Astrocyte (in vitro differentiated cells and primary cell): ENCODE measurements around the gene SOCS6. TPM values are rescaled to one million over a fixed set of nuclear protein-coding genes. Genes with fewer than 3 reads are reported as not detected.

ENCODE experiments used
- DNase-seq: peaks from one replicate; pipeline ENCODE4 v3.0.0-alpha.2; 2010; ENCODE audit warnings: low read depth
- FAIRE-seq: peaks from 2 replicates; lab custom pipeline; 2011; peaks lifted over from hg19 to GRCh38; lab: Jason Lieb, UNC
- H2AFZ ChIP-seq: 2 replicates; pipeline ENCODE4 v1.6.0; 2012; ENCODE audit warnings: low read depth, low read length, inconsistent platforms
- H3K27ac ChIP-seq: 2 replicates; pipeline ENCODE4 v1.5.1; 2011; ENCODE audit warnings: low read depth, low read length, inconsistent platforms
- H3K27me3 ChIP-seq: 2 replicates; pipeline ENCODE4 v1.6.0; 2011; ENCODE audit warnings: low read length, inconsistent platforms; ENCODE audit not compliant: insufficient read depth
- H3K36me3 ChIP-seq: 2 replicates; pipeline ENCODE4 v1.5.1; 2011; ENCODE audit warnings: low read length, inconsistent platforms; ENCODE audit not compliant: insufficient read depth
- H3K4me1 ChIP-seq: 2 replicates; pipeline ENCODE4 v1.5.1; 2011; ENCODE audit warnings: low read length, inconsistent platforms; ENCODE audit not compliant: insufficient read depth
- H3K4me2 ChIP-seq: 2 replicates; pipeline ENCODE4 v1.6.0; 2012; ENCODE audit warnings: low read length, inconsistent platforms
- H3K4me3 ChIP-seq: 2 replicates; pipeline ENCODE4 v1.5.1; 2011; ENCODE audit warnings: low read depth, mild to moderate bottlenecking, low read length, inconsistent platforms; ENCODE audit not compliant: insufficient read depth
- H3K79me2 ChIP-seq: 2 replicates; pipeline ENCODE4 v1.6.0; 2012; ENCODE audit warnings: mild to moderate bottlenecking, low read length, inconsistent platforms; ENCODE audit not compliant: insufficient read depth
- H3K9ac ChIP-seq: 2 replicates; pipeline ENCODE4 v1.6.0; 2012; ENCODE audit warnings: mild to moderate bottlenecking, low read length, inconsistent platforms
- H3K9me3 ChIP-seq: 2 replicates; pipeline ENCODE4 v1.5.1; 2012; ENCODE audit warnings: low read depth, mild to moderate bottlenecking, low read length, inconsistent platforms; ENCODE audit not compliant: insufficient read depth
- H4K20me1 ChIP-seq: 2 replicates; pipeline ENCODE4 v1.6.0; 2012; ENCODE audit warnings: low read length, inconsistent platforms; ENCODE audit not compliant: insufficient read depth
- H3K27ac Mint-ChIP-seq: one replicate; pipeline ENCODE4 v1.8.0; 2021; ENCODE audit warnings: mild to moderate bottlenecking, mixed read lengths; ENCODE audit not compliant: unreplicated experiment
- H3K27me3 Mint-ChIP-seq: one replicate; pipeline ENCODE4 v1.8.0; 2021; ENCODE audit warnings: low read depth, mixed read lengths; ENCODE audit not compliant: unreplicated experiment
- H3K36me3 Mint-ChIP-seq: one replicate; pipeline ENCODE4 v1.8.0; 2021; ENCODE audit warnings: low read depth, mixed read lengths; ENCODE audit not compliant: unreplicated experiment
- H3K4me1 Mint-ChIP-seq: one replicate; pipeline ENCODE4 v1.8.0; 2021; ENCODE audit warnings: low read depth, mixed read lengths; ENCODE audit not compliant: unreplicated experiment
- H3K4me3 Mint-ChIP-seq: one replicate; pipeline ENCODE4 v1.8.0; 2021; ENCODE audit warnings: mild to moderate bottlenecking, moderate library complexity, mixed read lengths; ENCODE audit not compliant: unreplicated experiment
- H3K9me3 Mint-ChIP-seq: one replicate; pipeline ENCODE4 v1.8.0; 2021; ENCODE audit warnings: mild to moderate bottlenecking, mixed read lengths; ENCODE audit not compliant: unreplicated experiment
- EZH2 ChIP-seq: IDR thresholded peaks from 2 replicates; pipeline ENCODE4 v1.6.1; 2012; ENCODE audit warnings: mild to moderate bottlenecking, low read length, inconsistent platforms; ENCODE audit not compliant: insufficient read depth
- total RNA-seq: library from RNA; stranded (reverse); gene quantifications from 2 replicates; pipeline ENCODE4 v1.2.1, GENCODE V29; 2021
- TF ChIP-seq, protein P1 (sequence below): IDR thresholded peaks from 2 replicates; pipeline ENCODE4 v1.5.1; 2011; ENCODE audit warnings: low read depth, mild to moderate bottlenecking, inconsistent platforms, low read length, moderate library complexity; ENCODE audit not compliant: insufficient read depth

SOCS6 gene
- total RNA-seq, 1 donor from 2014 or later: 24.1 TPM

DNA sequence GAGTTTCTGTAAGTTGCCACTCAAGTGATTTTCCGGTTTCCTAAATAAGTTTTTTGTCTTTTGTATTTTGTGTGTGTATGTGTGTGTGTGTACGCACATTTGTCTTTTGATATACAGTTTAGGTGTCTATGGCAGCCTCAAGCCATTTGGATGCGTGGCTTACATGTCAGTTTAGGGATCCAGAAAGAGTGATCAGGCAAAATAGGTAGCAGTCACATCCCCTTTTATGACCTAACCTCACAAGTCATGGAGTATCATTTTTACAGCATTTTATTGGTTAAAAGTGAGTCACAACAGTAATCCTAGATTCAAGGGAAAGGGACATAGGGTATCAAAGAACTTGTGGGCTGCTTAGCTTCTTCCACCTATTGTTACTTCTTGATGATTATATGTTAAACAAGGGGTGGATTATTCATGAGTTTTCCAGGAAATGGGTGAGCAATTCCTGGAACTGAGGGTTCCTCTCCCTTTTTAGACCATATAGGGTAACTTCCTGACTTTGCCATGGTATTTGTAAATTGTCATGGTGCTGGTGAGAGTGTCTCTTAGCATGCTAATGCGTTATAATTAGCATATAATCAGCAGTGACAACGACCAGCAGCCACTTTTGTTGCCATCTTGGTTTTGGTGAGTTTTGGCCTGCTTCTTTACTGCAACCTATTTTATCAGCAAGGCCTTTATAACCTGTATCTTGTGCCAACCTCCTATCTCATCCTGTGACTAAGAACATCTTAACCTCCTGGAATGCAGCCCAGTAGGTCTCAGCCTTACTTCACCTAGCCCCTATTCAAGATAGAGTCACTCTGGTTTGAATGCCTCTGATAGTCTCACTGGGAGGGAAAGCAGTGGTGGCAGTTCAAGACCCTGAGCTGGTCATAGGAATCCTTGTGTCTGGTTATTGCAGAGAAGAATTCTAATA is 8.6 kb upstream of the SOCS6 start:
- H3K27ac Mint-ChIP-seq: no peak overlapping the region
- Histone ChIP-seq H3K4me2 (no peak overlapping the region), H4K20me1 (no peaks in the 10 kb centered on the region), H3K27me3 (no peaks in the 10 kb centered on the region), H3K79me2 (no peaks in the 10 kb centered on the region), H3K4me1 (no peaks in the 10 kb centered on the region), H3K9ac (no peak overlapping the region), H3K4me3 (no peak overlapping the region), H3K9me3 (no peaks in the 10 kb centered on the region), H3K36me3 (no peaks in the 10 kb centered on the region), H3K27ac (no peak overlapping the region), H2AFZ (no peak overlapping the region)
- peaks cover 6% of the 10 kb centered on the region for H3K9me3 Mint-ChIP-seq
- FAIRE-seq (peak; percentile 9), DNase-seq (no peak)
- peaks cover 2% of the 10 kb centered on the region for H3K27me3 Mint-ChIP-seq
- no peak overlapping the region for H3K4me3 Mint-ChIP-seq
- H3K36me3 Mint-ChIP-seq: no peaks in the 10 kb centered on the region
- TF ChIP-seq, protein P1, sequence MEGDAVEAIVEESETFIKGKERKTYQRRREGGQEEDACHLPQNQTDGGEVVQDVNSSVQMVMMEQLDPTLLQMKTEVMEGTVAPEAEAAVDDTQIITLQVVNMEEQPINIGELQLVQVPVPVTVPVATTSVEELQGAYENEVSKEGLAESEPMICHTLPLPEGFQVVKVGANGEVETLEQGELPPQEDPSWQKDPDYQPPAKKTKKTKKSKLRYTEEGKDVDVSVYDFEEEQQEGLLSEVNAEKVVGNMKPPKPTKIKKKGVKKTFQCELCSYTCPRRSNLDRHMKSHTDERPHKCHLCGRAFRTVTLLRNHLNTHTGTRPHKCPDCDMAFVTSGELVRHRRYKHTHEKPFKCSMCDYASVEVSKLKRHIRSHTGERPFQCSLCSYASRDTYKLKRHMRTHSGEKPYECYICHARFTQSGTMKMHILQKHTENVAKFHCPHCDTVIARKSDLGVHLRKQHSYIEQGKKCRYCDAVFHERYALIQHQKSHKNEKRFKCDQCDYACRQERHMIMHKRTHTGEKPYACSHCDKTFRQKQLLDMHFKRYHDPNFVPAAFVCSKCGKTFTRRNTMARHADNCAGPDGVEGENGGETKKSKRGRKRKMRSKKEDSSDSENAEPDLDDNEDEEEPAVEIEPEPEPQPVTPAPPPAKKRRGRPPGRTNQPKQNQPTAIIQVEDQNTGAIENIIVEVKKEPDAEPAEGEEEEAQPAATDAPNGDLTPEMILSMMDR: no peak
- no peak for TF ChIP-seq EZH2
- peaks cover 3% of the 10 kb centered on the region for H3K4me1 Mint-ChIP-seq

DNA sequence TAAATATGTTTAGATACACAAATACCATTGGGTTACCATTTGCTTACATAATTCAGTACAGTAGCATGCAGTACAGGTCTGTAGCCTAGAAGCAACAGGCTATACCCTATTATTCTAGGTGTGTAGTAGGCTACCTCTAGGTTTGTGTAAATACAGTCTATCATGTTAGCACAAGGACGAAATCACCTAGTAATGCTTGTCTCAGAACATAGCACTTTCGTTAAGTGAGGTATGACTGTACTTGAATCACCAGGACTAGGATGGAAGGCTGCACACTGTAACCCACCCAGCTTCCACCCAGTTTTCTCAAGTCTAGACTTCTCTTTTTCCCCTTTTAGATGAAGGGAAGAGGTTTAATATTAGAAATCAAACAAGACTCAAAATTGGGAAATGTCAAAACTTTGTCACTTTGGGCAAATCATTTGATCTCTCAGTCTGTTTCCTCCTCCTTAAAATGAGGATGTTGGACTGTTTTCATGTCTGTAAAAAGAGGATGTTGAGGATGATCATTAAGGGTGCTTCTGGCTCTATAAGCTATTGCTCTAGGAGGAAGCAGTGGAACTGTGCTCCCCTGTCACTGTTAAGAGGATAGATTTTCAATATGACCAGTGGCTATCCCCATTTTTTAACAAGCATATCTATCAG is 3.7 kb upstream of the SOCS6 start:
- H3K9ac ChIP-seq: no peak overlapping the region
- FAIRE-seq (no peak), DNase-seq (no peak)
- Mint-ChIP-seq H3K4me3 (no peak overlapping the region), H3K27ac (no peak overlapping the region), H3K36me3 (peaks cover 3% of the 10 kb centered on the region), H3K4me1 (peaks cover 2% of the 10 kb centered on the region), H3K27me3 (no peaks in the 10 kb centered on the region), H3K9me3 (peaks cover 6% of the 10 kb centered on the region)
- peaks cover 5% of the 10 kb centered on the region for H4K20me1 ChIP-seq
- TF ChIP-seq, protein P1: no peak
- no peaks in the 10 kb centered on the region for H3K27me3 ChIP-seq
- H3K36me3 ChIP-seq: no peaks in the 10 kb centered on the region
- no peak overlapping the region for H3K4me2 ChIP-seq
- H2AFZ ChIP-seq: no peak overlapping the region
- peaks cover 6% of the 10 kb centered on the region for H3K79me2 ChIP-seq
- H3K27ac ChIP-seq: no peak overlapping the region
- no peaks in the 10 kb centered on the region for H3K4me1 ChIP-seq
- no peaks in the 10 kb centered on the region for H3K9me3 ChIP-seq
- H3K4me3 ChIP-seq: no peak overlapping the region
